Endothelial cell of umbilical vein (primary cell): ENCODE measurements around the gene AQP10. TPM values are rescaled to one million over a fixed set of nuclear protein-coding genes. Genes with fewer than 3 reads are reported as not detected.
"Not testable (repeated sequence)": the region's sequence is repeated elsewhere in the genome, so short reads cannot be mapped to it uniquely, and the experiment has no call there.

Experiments used
- BruUV-seq: library from RNA; stranded (reverse); fragments of 400-500 nt; replicated peaks from 2 replicates; lab custom pipeline; 2021; lab: Mats Ljungman, UMichigan
- CTCF ChIA-PET: fragments of 300-600, 350-600 bp; sonication (Branson Sonifier 250); formaldehyde crosslinking; loops from one replicate; lab custom pipeline; 2021; ENCODE audit warnings: antibody characterized with exemption, inconsistent platforms; lab: Charles Lee
- POLR2A ChIA-PET: fragments of 300-600, 350-600 bp; sonication (Branson Sonifier 250); formaldehyde crosslinking; loops from one replicate; lab custom pipeline; 2021; ENCODE audit warnings: antibody characterized with exemption, inconsistent platforms; lab: Charles Lee
- DNase-seq: peaks from one replicate; pipeline ENCODE4 v3.0.0-alpha.2; 2011; ENCODE audit warnings: low read depth, low spot score
- FAIRE-seq: peaks from 2 replicates; lab custom pipeline; 2011; peaks lifted over from hg19 to GRCh38; lab: Jason Lieb, UNC
- H2AFZ ChIP-seq: 2 replicates; pipeline ENCODE4 v1.6.0; 2012; ENCODE audit warnings: low read depth, low read length, control low read depth, inconsistent platforms
- H3K27ac ChIP-seq: 2 replicates; pipeline ENCODE4 v1.5.1; 2011; ENCODE audit warnings: low read depth, mild to moderate bottlenecking, control low read depth, low read length, moderate library complexity; ENCODE audit not compliant: insufficient read depth
- H3K27me3 ChIP-seq, 2 experiments: 2 replicates each; pipeline versions ENCODE4 v1.6.0 to v1.6.1; 2011; ENCODE audit warnings: low read length in 2 of 2, mixed read lengths in 1 of 2; ENCODE audit not compliant: control insufficient read depth in 2 of 2, insufficient read depth in 2 of 2
- H3K36me3 ChIP-seq, 2 experiments: 2 replicates in 1 of 2; 3 replicates in 1 of 2; pipeline ENCODE4 v1.5.1; 2011; ENCODE audit warnings: low read length in 2 of 2, mild to moderate bottlenecking in 1 of 2, moderate library complexity in 1 of 2; ENCODE audit not compliant: control insufficient read depth in 2 of 2, insufficient read depth in 2 of 2; ENCODE audit errors: extremely low read depth in 1 of 2
- H3K4me1 ChIP-seq: 3 replicates; pipeline ENCODE4 v1.5.1; 2011; ENCODE audit warnings: mild to moderate bottlenecking, low read length; ENCODE audit not compliant: control insufficient read depth, insufficient read depth; ENCODE audit errors: extremely low read depth
- H3K4me2 ChIP-seq: 2 replicates; pipeline ENCODE4 v1.6.1; 2011; ENCODE audit warnings: low read length, control low read depth, mixed read lengths; ENCODE audit not compliant: insufficient read depth
- H3K4me3 ChIP-seq, 3 experiments: fragments of 200-600 bp in 1 of 3; sonication (generic), shearing (Covaris generic) in 1 of 3; replicated peaks in 1 of 3; 2 replicates each; pipeline ENCODE4 v1.5.1; 2011 to 2016; ENCODE audit warnings: control low read depth in 3 of 3, low read length in 3 of 3, mild to moderate bottlenecking in 2 of 3, inconsistent platforms in 1 of 3, low read depth in 1 of 3, moderate library complexity in 1 of 3; ENCODE audit not compliant: insufficient read depth in 1 of 3
- H3K79me2 ChIP-seq: 2 replicates; pipeline ENCODE4 v1.6.0; 2012; ENCODE audit warnings: low read length, inconsistent platforms; ENCODE audit not compliant: control insufficient read depth, insufficient read depth
- H3K9ac ChIP-seq: replicated peaks from 2 replicates; pipeline ENCODE3; 2011; ENCODE audit warnings: low read length, control low read depth; ENCODE audit not compliant: insufficient read depth; ENCODE audit errors: extremely low read depth
- H3K9me1 ChIP-seq: replicated peaks from 3 replicates; pipeline ENCODE4 v1.6.0; 2011; ENCODE audit warnings: mild to moderate bottlenecking, low read length; ENCODE audit not compliant: control insufficient read depth, insufficient read depth; ENCODE audit errors: extremely low read depth
- H3K9me3 ChIP-seq: replicated peaks from 2 replicates; pipeline ENCODE4 v1.5.1; 2012; ENCODE audit warnings: low read length, inconsistent platforms; ENCODE audit not compliant: control insufficient read depth, insufficient read depth
- H4K20me1 ChIP-seq: replicated peaks from 2 replicates; pipeline ENCODE3; 2011; ENCODE audit warnings: mild to moderate bottlenecking, low read length; ENCODE audit not compliant: control insufficient read depth, insufficient read depth; ENCODE audit errors: extremely low read depth
- CTCF ChIP-seq, 2 donors: IDR thresholded peaks; 1 replicate in 1 of 2; 2 replicates in 1 of 2; pipeline ENCODE4 v1.5.1; 2011; ENCODE audit warnings: low read length in 2 of 2, mild to moderate bottlenecking in 2 of 2, moderate library complexity in 2 of 2, control low read depth in 1 of 2, inconsistent platforms in 1 of 2, low read depth in 1 of 2; ENCODE audit not compliant: insufficient read depth in 1 of 2; ENCODE audit errors: extremely low read depth in 1 of 2
- EZH2 ChIP-seq: IDR thresholded peaks from 2 replicates; pipeline ENCODE4 v1.6.1; 2012; ENCODE audit warnings: borderline replicate concordance, low read depth, mild to moderate bottlenecking, moderate library complexity, low read length, inconsistent platforms; ENCODE audit not compliant: severe bottlenecking
- GATA2 ChIP-seq: IDR thresholded peaks from 2 replicates; pipeline ENCODE4 v1.7.0; 2011; ENCODE audit warnings: low read depth, mild to moderate bottlenecking, moderate library complexity, mixed read lengths, low read length; ENCODE audit not compliant: insufficient read length, insufficient read depth
- MAX ChIP-seq: IDR thresholded peaks from 2 replicates; pipeline ENCODE4 v1.6.1; 2011; ENCODE audit not compliant: insufficient read depth, insufficient read length
- dilution Hi-C: fragments of 300-500 bp; cut with MboI; formaldehyde crosslinking; loops from one replicate; pipeline ENCODE4 v1.15.0; 2019; ENCODE audit warnings: low sequenced_read_pairs; ENCODE audit not compliant: extremely low pct_ligation_motif_present
- intact Hi-C: fragments of 100-400 bp; cut with micrococcal nuclease; formaldehyde crosslinking; loops from one replicate; pipeline ENCODE4 v1.10.0; 2022
- polyA plus RNA-seq, 4 experiments: library from polyadenylated mRNA; depleted of rRNA in 3 of 4; stranded (reverse) in 3 of 4; unstranded in 1 of 4; fragments of >200 nt; gene quantifications; 2 replicates each; pipeline versions ENCODE4 v1.2.1 to v1.2.3, GENCODE V29; 2011 to 2012; ENCODE audit warnings: missing spikeins in 1 of 4
- total RNA-seq: library from RNA; stranded (reverse); gene quantifications from 2 replicates; pipeline ENCODE4 v1.2.3, GENCODE V29; 2021

The AQP10 gene
- total and polyA plus RNA-seq, 2 donors (not counting 3 experiments of a cell fraction or from before 2014, with no cell fraction given) = not detected

- BruUV-seq, DNase-seq, POLR2A ChIA-PET, H3K9ac ChIP-seq, H3K9me1 ChIP-seq, H3K27me3 ChIP-seq, H3K4me2 ChIP-seq, dilution Hi-C loops, intact Hi-C loops, H3K4me1 ChIP-seq, H3K36me3 ChIP-seq, H3K4me3 ChIP-seq, FAIRE-seq, H3K27ac ChIP-seq, H3K9me3 ChIP-seq, H2AFZ ChIP-seq, H3K79me2 ChIP-seq, H4K20me1 ChIP-seq: not testable (repeated sequence)
- CTCF ChIA-PET = interaction anchor here (2.5 kb wide), 1 partner anchor 20 kb away, joined by 8 read pairs; no protein-coding TSS in a partner anchor
Observed at GRCh38 chr1:154314226-154314625, 6.7 kb upstream of the AQP10 start.

- CTCF ChIA-PET = no interaction called here
- Histone ChIP-seq H3K27ac (no peak overlapping the region), H3K27me3 (peaks cover 0 to 5% of the 10 kb centered on the region in 2 experiments), H3K9ac (no peak overlapping the region), H3K4me3 (no peak overlapping the region), H3K9me3 (no peaks in the 10 kb centered on the region), H3K4me2 (no peak overlapping the region), H3K9me1 (no peaks in the 10 kb centered on the region), H3K79me2 (no peaks in the 10 kb centered on the region), H3K4me1 (no peaks in the 10 kb centered on the region), H2AFZ (no peak overlapping the region), H4K20me1 (no peaks in the 10 kb centered on the region), H3K36me3 (no peaks in the 10 kb centered on the region)
- intact Hi-C loops = no loop called here
- DNase-seq = no peak
- POLR2A ChIA-PET = no interaction called here
- dilution Hi-C loops = no loop called here
- BruUV-seq = no TSS peak
- FAIRE-seq = no peak
- TF ChIP-seq CTCF (IDR thresholded peaks at IDR 0.05; ENCODE audit: extremely low read depth in 1 of 2, insufficient read depth in 1 of 2, low read depth in 1 of 2, low read length in 2 of 2) (no peak), EZH2 (no peak), MAX (no peak), GATA2 (no peak)
Observed at GRCh38 chr1:154316704-154317103, 4.2 kb upstream of the AQP10 start.
